H1 (cell line): ENCODE data around the gene PLXNB2. TPM values are rescaled to one million over a fixed set of nuclear protein-coding genes. Genes with fewer than 3 reads are reported as not detected.

ENCODE experiments used
- E2F6 ChIP-seq: IDR thresholded peaks from 2 replicates; pipeline ENCODE4 v1.6.1; 2012; ENCODE audit warnings: inconsistent platforms
- TAF1 ChIP-seq: IDR thresholded peaks from 2 replicates; pipeline ENCODE4 v1.6.1; 2011; ENCODE audit warnings: mild to moderate bottlenecking, low read depth, low read length
- polyA plus RNA-seq, 7 experiments: library from polyadenylated mRNA; depleted of rRNA in 3 of 7; stranded (reverse) in 5 of 7; unstranded in 2 of 7; fragments of >200 nt in 5 of 7; fragments of 200-250 nt in 2 of 7; gene quantifications; 1 replicate in 5 of 7; 2 replicates in 1 of 7; 4 replicates in 1 of 7; pipeline versions ENCODE4 v1.2.1 to v1.2.3, GENCODE V29; 2011 to 2013; ENCODE audit warnings: missing spikeins in 2 of 7, mixed read lengths in 2 of 7
- total RNA-seq: library from RNA; stranded (reverse); fragmentation: NEBNext Ultra II Directional; extraction: Animal tissue kit (Norgen Biotek cat#: 25700); gene quantifications from 2 replicates; pipeline ENCODE4 v1.2.1, GENCODE V29; 2021

PLXNB2 gene
- total and polyA plus RNA-seq, 2 of the 8 experiments (the other 6 are each of a cell fraction or from before 2014, with no cell fraction given): 58.3 to 92.8 TPM

GRCh38 chr22:50339945-50340879, 32.8 kb upstream of the PLXNB2 start (continued):
- no peak for TF ChIP-seq E2F6
- no peak for TF ChIP-seq TAF1
